Ascending aorta (tissue), 2 donors: ENCODE data around the gene RPUSD2. TPM values are rescaled to one million over a fixed set of nuclear protein-coding genes. Genes with fewer than 3 reads are reported as not detected.

Experiments used
- DNase-seq, 2 donors: peaks; one replicate each; pipeline ENCODE4 v3.0.0-alpha.2; 2019; ENCODE audit warnings: low spot score in 2 of 2
- H3K27ac ChIP-seq, 2 donors: fragments of 200-600 bp; sonication (generic); one replicate each; pipeline ENCODE4 v1.5.1; 2016 to 2017; ENCODE audit warnings: mild to moderate bottlenecking in 1 of 2
- H3K27me3 ChIP-seq: fragments of 200-600 bp; sonication (generic); one replicate; pipeline ENCODE4 v1.5.1; 2017
- H3K36me3 ChIP-seq, 2 donors: fragments of 200-600 bp; sonication (generic); one replicate each; pipeline ENCODE4 v1.5.1; 2016
- H3K4me1 ChIP-seq, 2 donors: fragments of 200-600 bp; sonication (generic); one replicate each; pipeline ENCODE4 v1.5.1; 2016 to 2017; ENCODE audit warnings: mild to moderate bottlenecking in 1 of 2
- H3K4me3 ChIP-seq, 2 donors: fragments of 200-600 bp; sonication (generic); one replicate each; pipeline ENCODE4 v1.5.1; 2016 to 2017; ENCODE audit warnings: mild to moderate bottlenecking in 1 of 2
- H3K9me3 ChIP-seq, 2 donors: fragments of 200-600 bp; sonication (generic); one replicate each; pipeline ENCODE4 v1.5.1; 2016
- intact Hi-C: fragments of 100-400 bp; cut with DNase I; formaldehyde crosslinking; loops from one replicate; pipeline ENCODE4 v1.15.1; 2023
- total RNA-seq: library from RNA; depleted of rRNA; stranded (reverse); fragments of >200 nt; gene quantifications from one replicate; pipeline ENCODE4 v1.1.0, GENCODE V29; 2016
- TF ChIP-seq, protein P1 (sequence below), 3 experiments: fragments of 200-600 bp in 2 of 3; fragments of 450-650 bp in 1 of 3; sonication (generic) in 2 of 3; IDR thresholded peaks; one replicate each; pipeline ENCODE4 v1.5.1; 2016 to 2019; ENCODE audit warnings: antibody characterized with exemption in 3 of 3, mild to moderate bottlenecking in 1 of 3, moderate library complexity in 1 of 3

The RPUSD2 gene
- total RNA-seq, result 2.4 TPM

- H3K27ac ChIP-seq, result peak within 1 kb of the TSS; percentile 56 to 87
- intact Hi-C loops, result loop anchor here (1.0 to 5.0 kb wide), 8 partner anchors 25 to 763 kb away; partner anchors contain the start of genes CCDC9B, CHP1, CHST14 and EXD1
- H3K9me3 ChIP-seq, result no peaks in the 10 kb centered on the region
- H3K4me1 ChIP-seq, result peaks cover 0 to 19% of the 10 kb centered on the region in 2 donors
- H3K36me3 ChIP-seq, result peaks cover 10 to 16% of the 10 kb centered on the region in 2 donors
- no peaks in the 10 kb centered on the region for H3K27me3 ChIP-seq
- TF ChIP-seq, protein P1, sequence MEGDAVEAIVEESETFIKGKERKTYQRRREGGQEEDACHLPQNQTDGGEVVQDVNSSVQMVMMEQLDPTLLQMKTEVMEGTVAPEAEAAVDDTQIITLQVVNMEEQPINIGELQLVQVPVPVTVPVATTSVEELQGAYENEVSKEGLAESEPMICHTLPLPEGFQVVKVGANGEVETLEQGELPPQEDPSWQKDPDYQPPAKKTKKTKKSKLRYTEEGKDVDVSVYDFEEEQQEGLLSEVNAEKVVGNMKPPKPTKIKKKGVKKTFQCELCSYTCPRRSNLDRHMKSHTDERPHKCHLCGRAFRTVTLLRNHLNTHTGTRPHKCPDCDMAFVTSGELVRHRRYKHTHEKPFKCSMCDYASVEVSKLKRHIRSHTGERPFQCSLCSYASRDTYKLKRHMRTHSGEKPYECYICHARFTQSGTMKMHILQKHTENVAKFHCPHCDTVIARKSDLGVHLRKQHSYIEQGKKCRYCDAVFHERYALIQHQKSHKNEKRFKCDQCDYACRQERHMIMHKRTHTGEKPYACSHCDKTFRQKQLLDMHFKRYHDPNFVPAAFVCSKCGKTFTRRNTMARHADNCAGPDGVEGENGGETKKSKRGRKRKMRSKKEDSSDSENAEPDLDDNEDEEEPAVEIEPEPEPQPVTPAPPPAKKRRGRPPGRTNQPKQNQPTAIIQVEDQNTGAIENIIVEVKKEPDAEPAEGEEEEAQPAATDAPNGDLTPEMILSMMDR (IDR thresholded peaks at IDR 0.05), result no peak
- peak within 1 kb of the TSS; percentile 84 to 93 for H3K4me3 ChIP-seq
- peak; percentile 81 to 97 for DNase-seq
These were observed at the start of gene RPUSD2 for GRCh38 chr15:40569129-40569953. RPUSD2 (plus strand) TSS chr15:40569299; CDS start chr15:40569338, 39 bp downstream.

- Histone ChIP-seq H3K36me3 (no peaks in the 10 kb centered on the region), H3K9me3 (no peaks in the 10 kb centered on the region), H3K4me1 (no peaks in the 10 kb centered on the region), H3K4me3 (no peak overlapping the region), H3K27me3 (no peaks in the 10 kb centered on the region), H3K27ac (no peak overlapping the region)
- TF ChIP-seq, protein P1 (IDR thresholded peaks at IDR 0.05), result no peak
- no peak for DNase-seq
- intact Hi-C loops, result no loop called here
These were observed 45.5 kb upstream of the RPUSD2 start for GRCh38 chr15:40523611-40524010.

DNA sequence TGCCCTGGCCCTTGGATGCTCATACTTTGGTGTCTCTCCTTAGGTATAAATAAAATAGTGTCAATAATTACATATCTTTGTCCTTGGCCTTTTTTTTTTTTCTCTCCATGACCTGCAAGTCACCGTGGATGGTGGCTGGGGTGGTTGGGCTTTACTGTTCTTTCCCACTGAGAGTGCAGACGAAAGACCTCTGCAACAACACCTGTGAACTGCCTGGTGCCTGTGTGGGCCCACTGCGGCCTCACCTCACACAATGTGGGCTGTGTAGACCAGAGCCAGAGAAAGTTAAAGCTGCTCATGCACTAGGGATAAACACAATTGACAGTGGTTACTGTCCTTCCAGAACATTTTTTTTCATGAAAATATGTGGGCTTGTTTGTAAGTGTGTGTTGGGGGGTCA, 43.2 kb upstream of the RPUSD2 start:
- Histone ChIP-seq H3K9me3 (no peaks in the 10 kb centered on the region), H3K36me3 (no peaks in the 10 kb centered on the region), H3K4me3 (no peak overlapping the region), H3K27me3 (no peaks in the 10 kb centered on the region), H3K4me1 (no peaks in the 10 kb centered on the region), H3K27ac (no peak overlapping the region)
- DNase-seq, result no peak
- TF ChIP-seq, protein P1 (IDR thresholded peaks at IDR 0.05), result no peak
- intact Hi-C loops, result no loop called here

- H3K27me3 ChIP-seq, result no peaks in the 10 kb centered on the region
- H3K9me3 ChIP-seq, result no peaks in the 10 kb centered on the region
- no peak overlapping the region for H3K4me3 ChIP-seq
- no peaks in the 10 kb centered on the region for H3K36me3 ChIP-seq
- intact Hi-C loops, result no loop called here
- peak in 1 of 2 donors; percentile 16 for DNase-seq
- H3K4me1 ChIP-seq, result no peaks in the 10 kb centered on the region
- no peak overlapping the region for H3K27ac ChIP-seq
- TF ChIP-seq, protein P1 (IDR thresholded peaks at IDR 0.05), result no peak
These were observed 40.3 kb upstream of the RPUSD2 start for GRCh38 chr15:40528801-40529200.

DNA sequence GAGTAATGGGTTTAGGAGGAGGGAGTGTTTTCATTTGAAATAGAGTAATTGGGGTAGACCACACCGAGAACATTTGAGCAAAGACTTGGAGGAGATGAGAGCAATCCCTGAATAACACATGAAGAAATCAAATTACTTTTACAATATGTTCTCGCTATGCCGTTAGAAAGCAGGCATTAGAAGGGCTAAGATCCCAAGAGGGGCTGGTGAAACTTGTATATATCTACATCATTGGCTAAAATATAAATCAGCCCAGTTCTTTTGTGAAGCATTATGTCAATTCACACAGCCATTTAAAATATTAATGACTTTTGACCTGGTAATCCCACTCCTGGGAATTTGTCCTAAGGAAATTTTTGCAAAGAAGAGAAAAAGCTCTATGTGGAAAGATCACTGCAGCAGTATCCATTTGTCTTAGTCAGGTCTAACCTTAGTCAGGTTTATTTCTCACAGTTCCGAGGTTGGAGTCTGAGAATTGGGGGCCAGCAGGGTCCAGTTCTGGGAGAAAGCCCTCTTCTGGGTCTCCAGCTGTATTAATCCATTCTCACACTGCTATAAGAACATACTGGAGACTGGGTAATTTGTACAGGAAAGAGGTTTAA, 35.2 kb upstream of the RPUSD2 start:
- H3K36me3 ChIP-seq, result peaks cover 0 to 6% of the 10 kb centered on the region in 2 donors
- H3K4me3 ChIP-seq, result no peak overlapping the region
- TF ChIP-seq, protein P1 (IDR thresholded peaks at IDR 0.05), result no peak
- no peaks in the 10 kb centered on the region for H3K4me1 ChIP-seq
- no peak for DNase-seq
- intact Hi-C loops, result no loop called here
- no peaks in the 10 kb centered on the region for H3K27me3 ChIP-seq
- no peak overlapping the region for H3K27ac ChIP-seq
- H3K9me3 ChIP-seq, result no peaks in the 10 kb centered on the region
